ENCODE results near the gene FHL3.
"Not testable (repeated sequence)": the region's sequence is repeated elsewhere in the genome, so short reads cannot be mapped to it uniquely, and the experiment has no call there.

FHL3 gene

DNA sequence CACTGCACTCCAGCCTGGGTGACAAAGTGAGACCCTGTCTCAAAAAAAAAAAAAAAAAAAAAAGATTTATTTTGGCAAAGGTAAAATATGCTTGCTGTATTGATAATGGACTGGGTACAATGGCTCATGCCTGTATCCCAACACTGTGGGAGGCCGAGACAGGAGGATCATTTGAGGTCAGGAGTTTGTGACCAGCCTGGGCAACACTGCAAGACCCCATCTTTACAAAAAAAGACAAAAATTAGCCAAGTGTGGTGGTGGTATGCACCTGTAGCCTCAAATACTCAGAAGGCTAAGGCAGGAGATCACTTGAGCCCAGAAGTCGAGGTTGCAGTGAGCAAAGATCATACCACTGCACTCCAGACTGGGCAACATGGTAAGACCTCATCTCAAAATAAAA lies 21.8 kb downstream of the FHL3 start:
- no peak for DNase-seq

DNA sequence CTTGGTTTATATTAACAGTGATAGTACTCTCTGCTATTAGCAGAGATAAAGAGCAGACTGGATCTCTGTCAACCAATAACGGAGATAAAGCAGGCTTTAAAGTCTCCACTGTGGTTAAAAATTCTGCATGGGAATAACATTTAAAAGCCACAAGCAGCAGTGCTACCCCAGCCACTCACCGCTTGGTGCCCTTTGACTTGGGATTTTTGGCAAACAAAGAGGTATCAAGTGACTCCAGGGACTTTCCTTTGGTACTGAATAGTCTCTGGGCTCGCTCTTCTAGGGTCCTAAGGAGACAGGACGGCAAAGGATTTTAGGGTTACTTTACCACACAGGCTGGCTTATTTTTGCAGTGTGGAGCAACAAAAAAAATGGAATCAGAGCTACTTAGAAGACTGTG lies 26.8 kb downstream of the FHL3 start:
- no peak for DNase-seq

DNA sequence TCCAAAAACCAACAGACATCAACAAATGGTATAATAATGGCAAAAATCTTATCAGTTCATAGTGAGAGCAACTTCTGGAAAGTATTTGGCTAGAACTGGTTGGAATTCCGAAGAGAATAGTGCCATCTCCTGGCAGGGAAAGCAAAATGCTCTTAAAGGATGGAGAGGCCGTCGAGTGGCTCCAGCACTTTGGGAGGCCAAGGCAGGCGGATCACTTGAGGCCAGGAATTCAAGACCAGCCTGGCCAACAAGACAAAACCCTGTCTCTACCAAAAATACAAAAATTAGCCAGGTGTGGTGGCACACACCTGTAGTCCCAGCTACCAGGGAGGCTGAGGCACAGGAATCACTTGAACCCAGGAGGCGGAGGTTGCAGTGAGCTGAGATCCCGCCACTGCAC lies 30.2 kb downstream of the FHL3 start:
- not testable (repeated sequence) for DNase-seq

DNA sequence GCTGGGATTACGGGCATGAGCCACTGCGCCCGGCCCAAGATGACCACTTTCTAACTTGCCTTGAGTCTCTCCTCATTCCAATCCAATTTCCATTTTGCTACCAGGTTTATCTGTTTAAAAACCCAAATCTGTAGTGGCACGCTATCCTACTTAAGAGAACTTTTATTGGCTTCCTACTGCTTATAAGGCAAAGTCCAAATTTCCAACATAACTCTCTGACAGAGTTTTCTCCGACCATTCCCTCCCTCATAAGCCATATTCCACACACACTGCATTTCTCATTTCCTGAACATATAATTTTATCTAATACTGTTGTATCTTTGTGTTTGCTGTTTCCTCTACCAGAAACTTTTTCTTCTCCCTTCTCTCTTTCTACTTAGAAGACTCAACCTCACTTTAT lies 30.7 kb downstream of the FHL3 start:
- no peak for DNase-seq

DNA sequence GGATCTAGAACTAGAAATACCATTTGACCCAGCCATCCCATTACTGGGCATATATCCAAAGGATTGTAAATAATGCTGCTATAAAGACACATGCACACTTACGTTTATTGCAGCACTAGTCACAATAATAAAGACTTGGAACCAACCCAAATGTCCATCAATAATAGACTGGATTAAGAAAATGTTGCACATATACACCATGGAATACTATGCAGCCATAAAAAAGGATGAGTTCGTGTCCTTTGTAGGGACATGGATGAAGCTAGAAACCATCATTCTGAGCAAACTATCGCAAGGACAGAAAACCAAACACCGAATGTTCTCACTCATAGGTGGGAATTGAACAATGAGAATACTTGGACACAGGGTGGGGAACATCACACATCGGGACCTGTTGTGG lies 31.6 kb downstream of the FHL3 start:
- DNase-seq = not testable (repeated sequence)

- DNase-seq = no peak
Measured at GRCh38 chr1:37965301-37965700, 40.0 kb downstream of the FHL3 start.

- not testable (repeated sequence) for DNase-seq
Measured at GRCh38 chr1:37964106-37964505, 41.2 kb downstream of the FHL3 start.

DNA sequence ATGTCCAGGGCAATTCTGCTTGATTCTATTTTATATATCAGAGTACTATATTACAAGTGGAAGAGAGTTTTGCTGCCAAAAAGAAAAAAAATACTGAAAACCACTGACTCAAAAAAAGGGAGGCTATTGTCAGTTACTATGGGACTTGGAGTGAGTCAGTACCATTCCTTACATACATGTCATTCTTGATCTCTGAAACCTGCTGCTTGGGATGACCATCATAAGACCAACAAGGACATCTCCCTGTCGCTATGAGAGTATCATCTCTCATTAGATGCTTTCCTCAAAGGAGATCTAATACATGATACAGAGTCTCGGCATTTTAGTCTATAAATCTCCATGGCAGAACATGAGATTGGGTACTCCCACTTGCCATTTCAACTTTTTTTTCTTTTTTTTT lies 46.6 kb downstream of the FHL3 start:
- DNase-seq = no peak

GRCh38 chr1:37955685-37956084 lies 49.6 kb downstream of the FHL3 start:
- DNase-seq = no peak

DNA sequence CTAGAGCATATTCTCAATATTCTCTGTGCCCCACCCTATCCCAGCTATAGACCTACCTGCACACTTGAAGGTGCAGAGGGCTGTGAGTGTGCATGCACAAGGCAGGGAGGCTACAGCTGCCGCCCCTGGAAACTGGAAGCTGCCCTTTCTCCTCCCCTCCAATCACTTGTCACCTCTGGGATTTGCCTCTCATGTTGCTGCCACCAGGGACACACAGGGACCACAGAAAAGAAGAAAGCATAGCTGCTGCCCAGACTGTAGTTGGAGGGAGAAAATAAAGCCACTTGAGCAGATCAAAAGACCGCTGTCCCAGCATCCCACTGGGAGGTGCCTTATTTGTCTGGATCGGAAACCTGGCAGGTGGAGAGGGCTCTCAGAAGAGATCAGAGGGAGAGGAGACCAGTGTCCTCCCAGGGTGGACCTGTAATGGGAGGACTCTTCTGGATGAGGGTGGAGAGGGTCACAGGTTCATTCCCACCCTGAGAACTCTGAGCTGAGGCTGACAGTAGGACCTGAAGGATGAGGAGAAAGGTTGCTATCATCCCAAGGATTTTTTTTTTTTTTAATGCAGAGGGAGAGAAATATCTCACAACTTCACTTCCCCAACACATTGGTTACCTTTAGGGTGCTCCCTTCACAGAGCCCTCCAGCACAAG lies 50.9 kb downstream of the FHL3 start:
- DNase-seq = no peak

- no peak for DNase-seq
Measured at GRCh38 chr1:37952738-37953137, 52.6 kb downstream of the FHL3 start.

GRCh38 chr1:37951783-37952624 lies 53.3 kb downstream of the FHL3 start:
- no peak for DNase-seq

DNA sequence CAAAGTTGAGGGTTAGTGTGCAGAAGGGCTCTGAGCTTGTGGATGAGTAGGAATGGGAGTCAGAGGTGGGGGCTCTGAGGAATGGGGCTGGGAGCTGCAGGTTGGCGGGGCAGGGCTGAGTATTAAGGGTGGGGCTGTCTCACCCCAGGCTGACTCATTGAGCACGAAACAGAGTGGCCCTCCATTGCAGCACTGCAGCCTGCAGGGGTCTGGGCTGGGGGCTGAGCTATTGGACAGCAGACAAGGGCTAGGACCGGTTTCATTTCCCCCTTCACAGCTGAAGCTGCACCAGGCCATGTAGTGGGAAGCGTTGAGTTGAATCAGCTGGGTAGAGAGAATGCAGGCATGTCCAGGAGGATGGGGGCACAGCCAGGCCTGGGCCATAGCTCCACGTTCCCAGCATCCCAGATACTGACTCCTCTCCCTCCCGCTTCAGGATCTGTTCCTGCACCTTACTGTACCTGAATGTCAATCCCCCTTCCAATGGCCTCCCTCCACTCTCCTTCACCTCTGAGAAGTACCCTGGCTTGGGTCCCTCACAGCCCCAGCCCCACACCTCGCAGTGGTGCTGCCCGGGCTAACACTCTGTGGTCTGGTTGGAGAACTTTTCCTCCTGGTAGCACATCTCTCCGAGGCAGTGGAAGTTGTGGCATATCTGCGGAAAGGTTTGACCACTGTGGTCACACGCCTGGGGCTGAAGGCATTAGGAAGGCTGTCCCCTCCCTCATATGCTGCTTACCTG lies 54.1 kb downstream of the FHL3 start:
- no peak for DNase-seq

DNA sequence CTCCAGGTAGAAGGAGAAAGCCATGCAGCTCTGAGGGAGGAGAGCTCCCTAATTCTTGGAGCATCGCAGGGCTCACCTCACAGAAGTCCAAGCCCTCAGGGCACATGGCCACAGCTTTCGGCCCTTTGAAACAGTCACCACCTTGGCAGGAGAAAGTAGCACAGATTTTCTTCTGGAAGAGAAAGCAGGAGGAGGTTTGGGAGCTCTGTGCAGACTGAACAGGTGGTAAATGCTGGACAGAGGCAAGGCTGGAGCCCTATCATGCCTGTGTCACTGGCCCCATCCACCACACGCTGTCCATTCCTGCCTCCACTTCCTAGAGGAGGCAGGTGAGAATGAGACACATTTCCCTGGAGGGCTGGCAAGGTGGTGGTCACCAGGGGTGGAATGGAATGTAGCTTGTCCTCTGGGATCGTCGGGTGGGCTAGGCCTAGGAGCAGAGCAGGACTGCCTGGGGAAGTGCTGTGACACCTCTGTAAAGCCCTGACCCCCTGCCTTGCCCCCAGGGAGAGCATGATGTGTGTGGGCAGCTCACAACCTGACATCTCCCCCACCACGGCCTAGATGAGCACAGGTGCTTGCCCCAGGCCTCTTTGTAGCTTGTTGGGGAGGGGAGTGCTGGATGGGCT lies 55.7 kb downstream of the FHL3 start:
- no peak for DNase-seq

DNA sequence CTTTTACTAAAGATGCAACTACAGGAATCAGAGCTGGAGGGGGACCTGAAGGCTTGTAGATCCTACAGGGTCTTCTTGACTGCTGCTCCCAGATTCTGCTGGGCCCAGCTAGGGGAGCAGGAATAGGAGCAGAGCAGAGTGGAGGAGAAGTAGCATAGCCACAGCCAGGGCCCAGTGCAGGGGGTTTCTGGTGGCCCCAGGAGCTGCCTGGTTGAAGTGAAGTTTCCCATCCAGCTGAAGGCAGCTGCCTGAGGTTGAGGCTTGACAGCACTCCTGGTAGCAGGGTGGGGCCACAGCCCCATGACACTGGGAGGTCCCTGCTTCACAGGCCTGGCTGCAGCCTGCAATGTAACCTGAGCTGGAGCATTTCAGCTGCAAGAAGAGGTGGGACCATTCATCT lies 56.5 kb downstream of the FHL3 start:
- no peak for DNase-seq

DNA sequence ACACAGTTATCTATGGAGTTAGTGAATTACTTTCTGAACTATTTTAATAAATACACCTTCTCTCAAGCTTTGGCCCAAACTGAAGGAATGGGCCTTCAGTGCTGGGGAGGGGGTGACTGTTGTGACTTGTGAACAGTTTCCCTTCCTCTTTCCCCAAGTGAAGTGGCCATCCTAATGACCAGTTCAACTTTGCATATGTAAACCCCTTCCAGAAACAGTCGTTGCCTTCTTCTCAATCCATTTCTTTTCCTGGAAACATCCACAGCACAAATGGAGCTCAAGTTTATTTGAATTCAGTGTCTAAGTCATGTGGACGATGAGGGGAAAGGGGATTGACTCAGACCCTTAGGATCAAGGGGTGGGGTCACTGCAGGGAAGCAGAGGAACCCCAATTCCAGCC lies 57.1 kb downstream of the FHL3 start:
- DNase-seq = no peak

DNA sequence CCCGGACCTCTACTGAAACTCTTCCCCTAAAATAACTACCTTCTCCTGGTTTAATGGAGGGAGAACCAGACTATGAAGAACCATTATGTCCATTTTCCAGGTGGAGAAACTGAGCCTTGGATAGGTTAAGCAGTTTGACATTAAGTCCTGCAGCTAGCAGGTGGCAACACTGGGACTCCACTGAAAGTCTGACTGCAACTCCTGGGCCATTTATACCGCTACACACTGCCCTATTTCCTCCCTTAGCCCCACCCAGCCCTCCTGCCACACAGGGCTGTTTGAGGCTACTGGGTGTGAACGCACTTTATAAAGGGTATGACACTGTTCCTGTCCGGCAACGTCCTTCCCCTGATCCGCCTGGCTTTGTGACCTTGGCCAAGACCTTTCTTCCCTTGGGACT lies 58.0 kb downstream of the FHL3 start:
- DNase-seq = no peak
